Peyer's patch (tissue), 4 donors: ENCODE measurements around the gene ATG13.

ENCODE experiments used
- CTCF ChIP-seq, 6 experiments: fragments of 450-650 bp in 4 of 6; fragments of 200-600 bp in 2 of 6; sonication (generic) in 1 of 6; IDR thresholded peaks; one replicate each; pipeline ENCODE4 v1.5.1; 2017 to 2019; ENCODE audit warnings: antibody characterized with exemption in 6 of 6, mild to moderate bottlenecking in 3 of 6, moderate library complexity in 1 of 6
- POLR2A ChIP-seq, 2 donors: fragments of 450-650 bp; IDR thresholded peaks; one replicate each; pipeline ENCODE4 v1.5.1; 2017; ENCODE audit warnings: antibody characterized with exemption in 2 of 2, mild to moderate bottlenecking in 2 of 2, moderate library complexity in 2 of 2

- TF ChIP-seq CTCF (IDR thresholded peaks at IDR 0.05) (no peak), POLR2A (IDR thresholded peaks at IDR 0.05) (no peak)
These were observed 40.3 kb upstream of the ATG13 start for GRCh38 chr11:46577058-46577457.
